T-helper 2 cell treated with Interferon-gamma antibody and Interleukin-4, amounts not matched to agents 100 ng/mL and 5 ng/mL, for 36 hours (primary cell): Measurements from ENCODE around the gene CFHR1. TPM values are rescaled to one million over a fixed set of nuclear protein-coding genes. Genes with fewer than 3 reads are reported as not detected.

Experiments
- intact Hi-C: fragments of 100-400 bp; cut with micrococcal nuclease; formaldehyde crosslinking; loops from one replicate; pipeline ENCODE4 v1.15.1; 2023
- total RNA-seq: library from RNA; stranded (reverse); gene quantifications from 2 replicates; pipeline ENCODE4 v1.2.3, GENCODE V29; 2022

The CFHR1 gene
- total RNA-seq, 1 donor from 2014 or later: not detected

GRCh38 chr1:196875935-196876334 is 56.4 kb downstream of the CFHR1 start:
- intact Hi-C loops: no loop called here

- intact Hi-C loops: no loop called here
These were observed 58.4 kb downstream of the CFHR1 start for GRCh38 chr1:196877964-196878363.

Other genes starting within 250 kb of the CFHR1 start
- gene KCNT2, start 211.3 kb upstream of the CFHR1 start, total RNA-seq: not detected in 2 replicates
- 2.0 and 2.8 TPM in 2 replicates for gene CFH, start 167.7 kb upstream of the CFHR1 start, total RNA-seq
- not detected in 2 replicates for gene CFHR3, start 44.9 kb upstream of the CFHR1 start, total RNA-seq
- gene CFHR4, start 68.3 kb downstream of the CFHR1 start, total RNA-seq: not detected in 2 replicates
- gene CFHR2, start 124.0 kb downstream of the CFHR1 start, total RNA-seq: not detected in 2 replicates
- gene CFHR5, start 157.8 kb downstream of the CFHR1 start, total RNA-seq: not detected in 2 replicates
- gene F13B, start 247.5 kb downstream of the CFHR1 start, total RNA-seq: not detected in 2 replicates